SU-DHL-6 (cell line): Measurements from ENCODE around the gene AP3M1.

Experiments used
- H2AFZ ChIP-seq: fragments of 200-600 bp; sonication (generic); 2 replicates; pipeline ENCODE4 v1.6.1; 2014; ENCODE audit warnings: low read depth, mild to moderate bottlenecking, moderate library complexity, mixed read lengths, antibody characterized with exemption, low read length; ENCODE audit not compliant: severe bottlenecking
- H3F3A ChIP-seq: fragments of 200-600 bp; shearing (Covaris generic); 2 replicates; pipeline ENCODE4 v1.6.0; 2016; ENCODE audit warnings: antibody characterized with exemption, mild to moderate bottlenecking; ENCODE audit not compliant: insufficient read depth
- H3K27ac ChIP-seq: fragments of 200-600 bp; sonication (generic); 2 replicates; pipeline ENCODE4 v1.5.1; 2016; ENCODE audit warnings: low read depth, mild to moderate bottlenecking, low read length, moderate library complexity, mixed read lengths
- H3K27me3 ChIP-seq: fragments of 200-600 bp; sonication (generic), shearing (Covaris generic); 2 replicates; pipeline ENCODE4 v1.6.0; 2014; ENCODE audit warnings: mild to moderate bottlenecking, low read length
- H3K36me3 ChIP-seq: fragments of 200-600 bp; sonication (generic); 2 replicates; pipeline ENCODE4 v1.6.1; 2014; ENCODE audit warnings: mild to moderate bottlenecking, low read length, mixed read lengths
- H3K4me2 ChIP-seq: fragments of 300-600, 200-600 bp; shearing (Covaris generic), sonication (generic); 2 replicates; pipeline ENCODE4 v1.6.0; 2014; ENCODE audit warnings: low read length, low read depth, mild to moderate bottlenecking; ENCODE audit not compliant: poor library complexity, severe bottlenecking
- H3K4me3 ChIP-seq: fragments of 200-600 bp; sonication (generic); 2 replicates; pipeline ENCODE4 v1.5.1; 2014; ENCODE audit warnings: antibody characterized with exemption, low read length, mild to moderate bottlenecking, mixed read lengths; ENCODE audit not compliant: insufficient read depth, poor library complexity, severe bottlenecking
- H3K79me2 ChIP-seq: fragments of 200-600 bp; sonication (generic); 2 replicates; pipeline ENCODE4 v1.6.1; 2014; ENCODE audit warnings: mild to moderate bottlenecking, low read length, moderate library complexity; ENCODE audit not compliant: insufficient read depth
- H3K9ac ChIP-seq: fragments of 200-600 bp; sonication (generic); 2 replicates; pipeline ENCODE4 v1.7.0; 2014; ENCODE audit warnings: mild to moderate bottlenecking, low read length
- H3K9me2 ChIP-seq: fragments of 200-600 bp; sonication (generic); replicated peaks from 2 replicates; pipeline ENCODE4 v1.6.1; 2014; ENCODE audit warnings: low read length; ENCODE audit not compliant: insufficient read depth
- H3K9me3 ChIP-seq: fragments of 200-600 bp; sonication (generic); 2 replicates; pipeline ENCODE4 v1.6.1; 2014; ENCODE audit warnings: low read length, mixed read lengths; ENCODE audit not compliant: insufficient read depth
- H4K20me1 ChIP-seq: fragments of 200-600 bp; sonication (generic); 2 replicates; pipeline ENCODE4 v1.6.1; 2014; ENCODE audit warnings: low read depth, mild to moderate bottlenecking, antibody characterized with exemption, low read length, moderate library complexity, mixed read lengths
- CTCF ChIP-seq: fragments of 200-600 bp; sonication (generic); IDR thresholded peaks from one replicate; pipeline ENCODE4 v1.5.1; 2017; ENCODE audit warnings: antibody characterized with exemption, mild to moderate bottlenecking, low read length, moderate library complexity; ENCODE audit not compliant: insufficient read depth, poor library complexity, severe bottlenecking
- EZH2phosphoT487 ChIP-seq: fragments of 200-600 bp; sonication (generic), shearing (Covaris generic); conservative IDR thresholded peaks from 2 replicates; pipeline ENCODE4 v1.6.1; 2018; ENCODE audit warnings: mild to moderate bottlenecking, antibody characterized with exemption, low read length, moderate library complexity, mixed read lengths

AP3M1 gene

GRCh38 chr10:74077416-74077815 is 73.2 kb downstream of the AP3M1 start:
- H3K9me2 ChIP-seq, result no peaks in the 10 kb centered on the region
- H3K79me2 ChIP-seq, result no peaks in the 10 kb centered on the region
- no peak for TF ChIP-seq CTCF
- no peak for TF ChIP-seq EZH2phosphoT487
- H3K4me3 ChIP-seq, result no peak overlapping the region
- H3K27me3 ChIP-seq, result no peaks in the 10 kb centered on the region
- no peak overlapping the region for H3K9ac ChIP-seq
- no peaks in the 10 kb centered on the region for H3K36me3 ChIP-seq
- H4K20me1 ChIP-seq, result no peaks in the 10 kb centered on the region
- H3K27ac ChIP-seq, result no peak overlapping the region
- 0 out of 2 replicates have a peak, but pooled peaks cover 7% of the 10 kb centered on the region for H3F3A ChIP-seq
- H2AFZ ChIP-seq, result no peak overlapping the region
- no peaks in the 10 kb centered on the region for H3K9me3 ChIP-seq
- H3K4me2 ChIP-seq, result peak overlapping the region; percentile 51

- Histone ChIP-seq H3K9ac (0 out of 2 replicates have a peak overlapping the region, but pooled peaks have one; percentile 27), H3F3A (0 out of 2 replicates have a peak, but pooled peaks cover 7% of the 10 kb centered on the region), H3K4me2 (peak overlapping the region; percentile 51)
These were observed 73.7 kb downstream of the AP3M1 start for GRCh38 chr10:74076961-74077360.

GRCh38 chr10:74075906-74076305 is 74.7 kb downstream of the AP3M1 start:
- Histone ChIP-seq H3K36me3 (no peaks in the 10 kb centered on the region), H3K27me3 (no peaks in the 10 kb centered on the region), H3K27ac (peak overlapping the region; percentile 65), H3K79me2 (no peaks in the 10 kb centered on the region), H3K4me2 (peak overlapping the region; percentile 51), H3K9me3 (no peaks in the 10 kb centered on the region), H3K9ac (peak overlapping the region; percentile 27), H3F3A (0 out of 2 replicates have a peak, but pooled peaks cover 7% of the 10 kb centered on the region), H4K20me1 (no peaks in the 10 kb centered on the region), H3K9me2 (no peaks in the 10 kb centered on the region), H3K4me3 (peak overlapping the region; percentile 19), H2AFZ (peak overlapping the region; percentile 7)
- TF ChIP-seq EZH2phosphoT487 (no peak), CTCF (no peak)

More at GRCh38 chr10:74076961-74077360, 73.7 kb downstream of the AP3M1 start:
- Histone ChIP-seq H3K27me3 (no peaks in the 10 kb centered on the region), H3K9me3 (no peaks in the 10 kb centered on the region), H2AFZ (no peak overlapping the region), H4K20me1 (no peaks in the 10 kb centered on the region), H3K9me2 (no peaks in the 10 kb centered on the region), H3K36me3 (no peaks in the 10 kb centered on the region), H3K4me3 (no peak overlapping the region), H3K79me2 (no peaks in the 10 kb centered on the region), H3K27ac (peak overlapping the region; percentile 65; the same call in 1 of the 2 replicates)
- TF ChIP-seq EZH2phosphoT487, result no peak
- no peak for TF ChIP-seq CTCF
